HG02852 (cell line): ENCODE data around the gene DPYSL4.

Experiments
- ATAC-seq: cut with Tn5 transposase; IDR thresholded peaks from one replicate; pipeline ENCODE4 v1.9.1; 2021; ENCODE audit warnings: mild to moderate bottlenecking, moderate library complexity; ENCODE audit not compliant: unreplicated experiment

DPYSL4 gene

GRCh38 chr10:132186488-132187429 lies at the start of gene DPYSL4:
DPYSL4 (plus strand) TSS chr10:132186948; CDS start chr10:132187064, 116 bp downstream.
- ATAC-seq: no peak

GRCh38 chr10:132137111-132138072 lies 49.4 kb upstream of the DPYSL4 start:
- no peak for ATAC-seq

- no peak for ATAC-seq
These were observed 48.6 kb upstream of the DPYSL4 start for GRCh38 chr10:132138133-132138532.

- no peak for ATAC-seq
These were observed 48.2 kb upstream of the DPYSL4 start for GRCh38 chr10:132138596-132138995.

- ATAC-seq: no peak
These were observed 47.2 kb upstream of the DPYSL4 start for GRCh38 chr10:132139526-132139925.

GRCh38 chr10:132140167-132140925 lies 46.4 kb upstream of the DPYSL4 start:
- ATAC-seq: no peak

DNA sequence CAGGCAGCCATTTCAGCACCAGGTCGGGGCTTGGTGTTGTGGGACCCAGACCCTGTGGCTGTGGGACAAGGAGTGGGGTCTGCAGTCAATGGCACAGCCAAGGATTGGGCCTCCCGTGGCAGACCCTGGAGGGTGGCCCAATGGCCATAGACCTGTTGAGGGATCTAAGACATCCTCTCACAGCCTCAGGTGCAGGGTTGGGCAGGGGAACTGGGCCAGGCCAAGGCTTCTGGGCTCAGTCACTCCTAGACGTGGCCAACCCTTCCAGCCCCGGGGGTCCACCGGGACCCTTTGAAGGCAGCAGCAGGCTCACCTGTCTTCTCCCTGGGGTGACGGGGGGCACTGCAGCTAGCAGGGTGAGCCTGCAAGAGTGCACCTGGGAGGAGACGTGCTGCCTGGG lies 45.7 kb upstream of the DPYSL4 start:
- no peak for ATAC-seq

DNA sequence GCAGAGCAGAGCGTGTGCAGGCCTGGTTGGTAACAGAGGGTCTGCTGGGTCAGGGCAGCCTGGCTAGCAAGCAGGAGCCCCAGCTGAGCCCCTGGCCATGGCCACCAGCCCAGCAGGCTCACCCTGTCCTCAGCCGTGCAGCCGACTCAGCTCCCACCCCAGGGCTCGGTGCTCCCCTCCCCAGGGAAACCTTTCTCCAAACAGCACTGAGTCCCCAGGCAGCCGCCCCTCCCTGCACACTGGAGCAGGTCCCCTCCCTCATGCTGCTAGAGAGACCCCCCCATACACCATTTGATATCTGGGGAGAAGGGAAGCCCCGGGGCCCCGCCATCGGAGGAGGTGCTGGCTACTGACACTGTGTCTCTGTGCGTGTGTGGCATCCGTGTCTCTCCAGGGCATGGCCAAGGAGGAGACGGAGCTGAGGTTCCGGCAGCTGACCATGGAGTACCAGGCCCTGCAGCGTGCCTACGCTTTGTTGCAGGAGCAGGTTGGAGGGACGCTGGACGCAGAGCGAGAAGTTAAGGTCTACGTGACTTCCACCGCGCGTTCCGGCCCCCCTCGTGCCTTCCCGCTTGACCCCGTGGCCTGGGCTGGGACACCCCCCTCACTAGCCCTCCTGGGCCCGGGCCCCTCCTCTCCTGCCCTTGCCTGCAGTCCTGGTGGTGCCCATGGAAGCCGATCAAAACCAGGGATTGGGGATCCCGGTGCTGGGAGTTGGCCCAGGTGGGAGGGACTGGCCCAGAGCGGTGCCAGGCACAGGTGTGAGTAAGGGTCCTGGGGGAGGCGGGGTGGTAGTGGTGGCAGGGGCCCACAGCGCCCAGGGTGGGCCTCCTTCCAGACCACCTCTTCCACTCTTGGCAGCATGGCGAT lies 45.0 kb upstream of the DPYSL4 start:
- ATAC-seq: no peak

DNA sequence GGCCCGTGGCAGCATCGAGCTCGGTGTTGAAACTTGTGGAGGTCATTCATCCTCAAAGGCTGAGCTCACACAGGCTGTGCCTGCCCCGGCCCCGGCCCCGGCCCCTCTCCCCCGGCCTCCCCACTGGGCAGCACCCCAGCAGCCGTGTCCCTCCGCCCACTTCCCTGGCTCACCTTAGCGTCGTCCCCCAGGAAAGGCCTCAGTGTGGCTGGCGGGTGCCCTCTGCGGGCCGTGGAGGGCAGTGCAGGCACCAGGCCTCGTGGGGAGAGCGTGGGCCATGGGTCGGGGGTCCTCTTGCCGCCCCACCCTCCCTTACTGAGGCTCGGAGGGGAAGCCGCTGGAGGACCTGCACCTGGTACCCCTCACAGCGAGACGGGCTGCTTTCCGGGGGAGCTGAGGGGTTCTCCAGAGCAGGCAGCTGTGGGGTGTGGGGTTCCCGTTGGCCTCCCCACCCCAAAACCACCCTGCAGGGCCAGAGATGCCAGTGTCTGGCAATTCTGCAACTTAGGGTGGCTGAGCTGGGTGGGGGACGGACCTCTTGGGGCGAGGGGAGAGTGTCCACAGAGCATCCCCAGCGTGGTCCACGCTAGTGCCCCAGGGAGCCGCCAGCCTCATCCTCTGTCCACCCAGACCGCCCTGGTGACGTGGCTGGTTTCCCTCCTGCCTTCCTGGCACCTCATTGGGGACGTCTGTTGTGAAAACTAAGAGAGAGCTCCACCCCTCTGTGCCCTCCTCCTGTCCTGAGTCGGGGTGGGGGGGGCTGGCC lies 44.2 kb upstream of the DPYSL4 start:
- peak; percentile 56 for ATAC-seq

DNA sequence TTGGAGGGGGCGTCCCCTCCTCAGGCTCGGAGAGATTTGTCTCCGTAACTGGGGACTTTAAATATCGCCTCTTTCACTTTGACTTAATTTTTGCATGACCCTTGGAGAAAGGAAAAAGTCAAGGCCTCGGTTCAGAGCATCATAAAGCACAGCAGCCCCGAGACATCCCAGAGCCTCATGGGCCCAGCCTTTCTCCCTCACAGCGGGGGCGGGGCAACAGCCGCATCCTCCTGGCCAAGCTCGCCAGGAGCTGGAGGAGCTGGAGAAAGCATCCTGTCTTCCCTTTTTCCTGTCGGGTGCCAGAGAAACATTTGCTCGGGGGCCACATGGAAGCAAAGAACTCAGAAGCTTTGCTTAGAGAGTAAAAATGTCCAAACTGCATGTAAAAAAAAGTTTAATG lies 43.6 kb upstream of the DPYSL4 start:
- ATAC-seq: no peak

GRCh38 chr10:132144086-132144485 lies 42.7 kb upstream of the DPYSL4 start:
- no peak for ATAC-seq

GRCh38 chr10:132145002-132145401 lies 41.7 kb upstream of the DPYSL4 start:
- no peak for ATAC-seq

DNA sequence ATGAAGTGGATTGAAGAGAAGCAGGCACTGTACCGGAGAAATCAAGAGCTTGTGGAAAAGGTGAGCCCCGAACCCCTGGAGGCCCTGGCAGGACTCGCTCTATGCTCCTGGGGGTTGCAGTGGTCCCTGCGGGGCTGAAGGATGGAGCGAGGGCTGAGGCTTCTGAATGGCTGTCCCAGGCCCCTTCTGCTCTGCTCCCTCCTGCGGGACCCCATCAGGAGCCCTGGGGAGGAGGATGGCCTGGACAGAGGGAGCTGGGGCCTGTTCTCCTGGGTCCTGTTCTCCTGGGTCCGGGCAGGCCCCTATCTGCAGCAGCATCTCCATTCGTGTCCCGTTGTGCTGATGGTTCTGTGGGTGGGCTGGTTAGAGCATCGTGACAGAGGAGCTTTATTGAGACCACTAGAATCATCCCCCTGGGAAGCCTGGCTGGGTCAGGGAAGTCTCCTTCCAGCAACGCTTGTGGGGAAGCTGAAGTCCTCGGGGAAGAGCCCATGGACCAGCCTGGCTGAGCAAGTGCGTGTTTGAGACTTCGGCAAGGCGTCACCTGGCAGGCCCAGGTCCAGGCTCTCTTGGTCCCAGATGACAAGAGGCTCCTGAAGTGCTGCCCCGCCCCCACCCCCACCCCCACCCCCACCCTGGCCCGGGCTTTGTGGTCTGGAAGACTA lies 41.1 kb upstream of the DPYSL4 start:
- no peak for ATAC-seq

- ATAC-seq: no peak
These were observed 40.5 kb upstream of the DPYSL4 start for GRCh38 chr10:132146271-132146671.

- no peak for ATAC-seq
These were observed 39.5 kb upstream of the DPYSL4 start for GRCh38 chr10:132146941-132147915.

- ATAC-seq: no peak
These were observed 38.2 kb upstream of the DPYSL4 start for GRCh38 chr10:132148261-132149251.
